ENCODE data around the gene SLC6A20. TPM values are rescaled to one million over a fixed set of nuclear protein-coding genes. Genes with fewer than 3 reads are reported as not detected.

Gene SLC6A20
- total RNA-seq, 1 donor from 2014 or later = 2.9 TPM

GRCh38 chr3:45792036-45792435 is 4.3 kb downstream of the SLC6A20 start:
- Histone ChIP-seq H3K36me3 (no peaks in the 10 kb centered on the region), H3K27ac (no peak overlapping the region), H3K4me3 (no peak overlapping the region), H3K27me3 (no peaks in the 10 kb centered on the region), H3K9me3 (no peaks in the 10 kb centered on the region), H3K4me1 (peaks cover 13% of the 10 kb centered on the region)
- no peak for TF ChIP-seq POLR2A (IDR thresholded peaks at IDR 0.05)
- TF ChIP-seq POLR2AphosphoS5 (IDR thresholded peaks at IDR 0.05; ENCODE audit: insufficient read depth in 1 of 2, low read depth in 1 of 2) = no peak
- no peak for TF ChIP-seq CTCF (IDR thresholded peaks at IDR 0.05)
- intact Hi-C loops (cut with DNase I) = no loop called here
- peak; percentile 58 to 69 for DNase-seq (ENCODE audit: extremely low spot score in 2 of 2)

DNA sequence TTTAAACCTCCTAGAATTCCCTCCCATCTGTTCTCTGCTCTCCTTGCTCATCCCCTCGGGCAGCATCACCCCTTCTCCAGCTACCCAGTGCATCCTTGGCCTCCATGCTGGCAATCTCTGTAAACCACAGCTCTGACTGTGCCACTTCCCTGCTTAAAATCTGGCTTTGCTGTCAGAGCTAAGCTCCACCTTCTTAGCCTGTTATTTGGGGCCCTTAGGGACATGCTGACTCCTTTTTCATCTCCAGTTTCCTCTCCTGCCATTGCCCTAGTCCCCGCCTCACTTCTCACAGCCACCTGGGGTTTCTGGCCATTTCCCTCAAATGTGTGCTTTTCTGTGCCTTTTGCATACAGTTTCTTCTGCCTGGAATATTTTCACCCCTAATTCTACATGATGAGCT is 5.7 kb downstream of the SLC6A20 start:
- H3K9me3 ChIP-seq = no peaks in the 10 kb centered on the region
- H3K36me3 ChIP-seq = no peaks in the 10 kb centered on the region
- peak in 1 of 2 donors; percentile 58 for DNase-seq (ENCODE audit: extremely low spot score in 2 of 2)
- peaks cover 2% of the 10 kb centered on the region for H3K4me1 ChIP-seq
- no peak overlapping the region for H3K4me3 ChIP-seq
- intact Hi-C loops (cut with DNase I) = no loop called here
- TF ChIP-seq CTCF (IDR thresholded peaks at IDR 0.05) (no peak), POLR2AphosphoS5 (IDR thresholded peaks at IDR 0.05; ENCODE audit: insufficient read depth in 1 of 2, low read depth in 1 of 2) (no peak), POLR2A (IDR thresholded peaks at IDR 0.05) (no peak)
- no peaks in the 10 kb centered on the region for H3K27me3 ChIP-seq
- H3K27ac ChIP-seq = no peak overlapping the region

- Histone ChIP-seq H3K36me3 (no peaks in the 10 kb centered on the region), H3K27me3 (no peaks in the 10 kb centered on the region), H3K4me3 (no peak overlapping the region), H3K27ac (no peak overlapping the region), H3K4me1 (no peaks in the 10 kb centered on the region), H3K9me3 (no peaks in the 10 kb centered on the region)
- intact Hi-C loops (cut with DNase I) = no loop called here
- DNase-seq (ENCODE audit: extremely low spot score in 2 of 2) = no peak
- TF ChIP-seq POLR2AphosphoS5 (IDR thresholded peaks at IDR 0.05; ENCODE audit: insufficient read depth in 1 of 2, low read depth in 1 of 2) (no peak), POLR2A (IDR thresholded peaks at IDR 0.05) (no peak), CTCF (IDR thresholded peaks at IDR 0.05) (no peak)
These were observed 7.0 kb downstream of the SLC6A20 start for GRCh38 chr3:45789235-45789812.

- H3K27ac ChIP-seq = no peak overlapping the region
- H3K9me3 ChIP-seq = no peaks in the 10 kb centered on the region
- H3K27me3 ChIP-seq = no peaks in the 10 kb centered on the region
- no peak overlapping the region for H3K4me3 ChIP-seq
- no peaks in the 10 kb centered on the region for H3K36me3 ChIP-seq
- H3K4me1 ChIP-seq = no peaks in the 10 kb centered on the region
- DNase-seq (ENCODE audit: extremely low spot score in 2 of 2) = peak; percentile 46 to 58
- TF ChIP-seq POLR2AphosphoS5 (IDR thresholded peaks at IDR 0.05; ENCODE audit: insufficient read depth in 1 of 2, low read depth in 1 of 2) (no peak), CTCF (IDR thresholded peaks at IDR 0.05) (no peak), POLR2A (IDR thresholded peaks at IDR 0.05) (no peak)
- intact Hi-C loops (cut with DNase I) = no loop called here
These were observed 8.8 kb downstream of the SLC6A20 start for GRCh38 chr3:45787551-45787950.

GRCh38 chr3:45786801-45787495 is 9.4 kb downstream of the SLC6A20 start:
- Histone ChIP-seq H3K36me3 (no peaks in the 10 kb centered on the region), H3K27me3 (no peaks in the 10 kb centered on the region), H3K27ac (no peak overlapping the region), H3K4me3 (no peak overlapping the region), H3K9me3 (no peaks in the 10 kb centered on the region), H3K4me1 (no peaks in the 10 kb centered on the region)
- intact Hi-C loops (cut with DNase I) = no loop called here
- peak; percentile 65 to 70 for DNase-seq (ENCODE audit: extremely low spot score in 2 of 2)
- TF ChIP-seq CTCF (IDR thresholded peaks at IDR 0.05) = no peak
- no peak for TF ChIP-seq POLR2A (IDR thresholded peaks at IDR 0.05)
- TF ChIP-seq POLR2AphosphoS5 (IDR thresholded peaks at IDR 0.05; ENCODE audit: insufficient read depth in 1 of 2, low read depth in 1 of 2) = no peak
